Measurements from ENCODE around the gene FBXO42.

DNA sequence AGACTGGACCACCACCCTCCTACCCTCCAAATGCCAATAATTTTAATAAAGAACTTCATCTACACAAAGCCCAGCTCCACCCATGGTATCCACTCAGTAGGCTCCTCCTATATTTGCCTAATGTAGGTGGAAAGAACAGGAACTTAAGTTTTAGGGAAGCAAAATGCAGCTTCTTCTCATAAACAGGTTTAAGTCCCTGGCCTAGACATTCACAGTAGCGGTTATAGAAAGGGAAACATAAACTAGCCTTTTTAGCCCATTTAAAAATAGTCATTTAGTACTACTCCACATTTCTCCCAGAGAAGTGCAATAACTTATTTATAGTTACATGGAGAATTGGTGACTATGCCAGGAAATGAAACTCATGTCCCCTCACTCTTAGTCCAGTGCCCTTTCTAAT lies 58.7 kb downstream of the FBXO42 start:
- TF ChIP-seq POLR2A (IDR thresholded peaks at IDR 0.05): no peak
- TF ChIP-seq, protein P1, sequence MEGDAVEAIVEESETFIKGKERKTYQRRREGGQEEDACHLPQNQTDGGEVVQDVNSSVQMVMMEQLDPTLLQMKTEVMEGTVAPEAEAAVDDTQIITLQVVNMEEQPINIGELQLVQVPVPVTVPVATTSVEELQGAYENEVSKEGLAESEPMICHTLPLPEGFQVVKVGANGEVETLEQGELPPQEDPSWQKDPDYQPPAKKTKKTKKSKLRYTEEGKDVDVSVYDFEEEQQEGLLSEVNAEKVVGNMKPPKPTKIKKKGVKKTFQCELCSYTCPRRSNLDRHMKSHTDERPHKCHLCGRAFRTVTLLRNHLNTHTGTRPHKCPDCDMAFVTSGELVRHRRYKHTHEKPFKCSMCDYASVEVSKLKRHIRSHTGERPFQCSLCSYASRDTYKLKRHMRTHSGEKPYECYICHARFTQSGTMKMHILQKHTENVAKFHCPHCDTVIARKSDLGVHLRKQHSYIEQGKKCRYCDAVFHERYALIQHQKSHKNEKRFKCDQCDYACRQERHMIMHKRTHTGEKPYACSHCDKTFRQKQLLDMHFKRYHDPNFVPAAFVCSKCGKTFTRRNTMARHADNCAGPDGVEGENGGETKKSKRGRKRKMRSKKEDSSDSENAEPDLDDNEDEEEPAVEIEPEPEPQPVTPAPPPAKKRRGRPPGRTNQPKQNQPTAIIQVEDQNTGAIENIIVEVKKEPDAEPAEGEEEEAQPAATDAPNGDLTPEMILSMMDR (IDR thresholded peaks at IDR 0.05): no peak
